ENCODE data around the gene JAKMIP3. TPM values are rescaled to one million over a fixed set of nuclear protein-coding genes. Genes with fewer than 3 reads are reported as not detected.

Gene JAKMIP3
- total RNA-seq, 2 experiments from 2014 or later = 0.28 to 0.36 TPM

DNA sequence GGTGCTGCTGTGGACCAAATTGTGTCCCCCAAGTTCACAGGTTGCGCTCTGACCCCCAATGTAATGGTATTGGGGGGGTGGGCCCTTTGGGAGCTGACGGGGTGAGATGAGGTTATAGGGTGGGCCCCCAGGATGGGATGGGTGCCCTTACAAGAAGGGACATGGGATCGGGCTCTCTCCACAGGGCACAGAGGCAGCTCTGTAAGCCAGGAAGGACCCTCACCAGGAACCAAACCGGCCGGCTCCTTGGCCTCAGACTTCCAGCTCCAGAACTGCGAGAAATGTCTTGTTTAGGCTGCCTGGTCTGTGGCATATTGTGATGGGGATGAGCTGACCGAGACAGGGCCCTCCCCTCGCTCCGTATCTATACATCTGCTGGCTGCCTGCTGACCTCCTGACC lies 25.7 kb upstream of the JAKMIP3 start:
- Mint-ChIP-seq H3K4me1 (ENCODE audit: low read depth) (peaks cover 6% of the 10 kb centered on the region), H3K9me3 (no peaks in the 10 kb centered on the region), H3K36me3 (ENCODE audit: low read depth) (no peaks in the 10 kb centered on the region), H3K27ac (no peak overlapping the region), H3K27me3 (peaks cover 83% of the 10 kb centered on the region), H3K4me3 (no peak overlapping the region)
- DNase-seq (no peak), ATAC-seq (ENCODE audit: poor library complexity) (no peak)
- Histone ChIP-seq H3K9me3 (ENCODE audit: control insufficient read depth in 1 of 2, insufficient read depth in 1 of 2, low read length in 2 of 2) (peaks cover 0 to 12% of the 10 kb centered on the region in 2 experiments), H3K4me1 (ENCODE audit: insufficient read depth, low read length) (peaks cover 4% of the 10 kb centered on the region), H3K4me3 (ENCODE audit: low read length) (no peak overlapping the region), H3K36me3 (ENCODE audit: insufficient read depth, low read length) (no peaks in the 10 kb centered on the region), H3K27ac (ENCODE audit: low read depth in 1 of 2, low read length in 2 of 2) (no peak overlapping the region), H3K27me3 (ENCODE audit: control insufficient read depth in 1 of 2, insufficient read depth in 2 of 2, low read length in 2 of 2) (peaks cover 29 to 51% of the 10 kb centered on the region in 2 experiments)
- CTCF ChIA-PET = no interaction called here
- TF ChIP-seq, protein P1, sequence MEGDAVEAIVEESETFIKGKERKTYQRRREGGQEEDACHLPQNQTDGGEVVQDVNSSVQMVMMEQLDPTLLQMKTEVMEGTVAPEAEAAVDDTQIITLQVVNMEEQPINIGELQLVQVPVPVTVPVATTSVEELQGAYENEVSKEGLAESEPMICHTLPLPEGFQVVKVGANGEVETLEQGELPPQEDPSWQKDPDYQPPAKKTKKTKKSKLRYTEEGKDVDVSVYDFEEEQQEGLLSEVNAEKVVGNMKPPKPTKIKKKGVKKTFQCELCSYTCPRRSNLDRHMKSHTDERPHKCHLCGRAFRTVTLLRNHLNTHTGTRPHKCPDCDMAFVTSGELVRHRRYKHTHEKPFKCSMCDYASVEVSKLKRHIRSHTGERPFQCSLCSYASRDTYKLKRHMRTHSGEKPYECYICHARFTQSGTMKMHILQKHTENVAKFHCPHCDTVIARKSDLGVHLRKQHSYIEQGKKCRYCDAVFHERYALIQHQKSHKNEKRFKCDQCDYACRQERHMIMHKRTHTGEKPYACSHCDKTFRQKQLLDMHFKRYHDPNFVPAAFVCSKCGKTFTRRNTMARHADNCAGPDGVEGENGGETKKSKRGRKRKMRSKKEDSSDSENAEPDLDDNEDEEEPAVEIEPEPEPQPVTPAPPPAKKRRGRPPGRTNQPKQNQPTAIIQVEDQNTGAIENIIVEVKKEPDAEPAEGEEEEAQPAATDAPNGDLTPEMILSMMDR (IDR thresholded peaks at IDR 0.05) = no peak
- intact Hi-C loops (cut with DNase I, micrococcal nuclease) = no loop called here
- POLR2A ChIA-PET = no interaction called here

DNA sequence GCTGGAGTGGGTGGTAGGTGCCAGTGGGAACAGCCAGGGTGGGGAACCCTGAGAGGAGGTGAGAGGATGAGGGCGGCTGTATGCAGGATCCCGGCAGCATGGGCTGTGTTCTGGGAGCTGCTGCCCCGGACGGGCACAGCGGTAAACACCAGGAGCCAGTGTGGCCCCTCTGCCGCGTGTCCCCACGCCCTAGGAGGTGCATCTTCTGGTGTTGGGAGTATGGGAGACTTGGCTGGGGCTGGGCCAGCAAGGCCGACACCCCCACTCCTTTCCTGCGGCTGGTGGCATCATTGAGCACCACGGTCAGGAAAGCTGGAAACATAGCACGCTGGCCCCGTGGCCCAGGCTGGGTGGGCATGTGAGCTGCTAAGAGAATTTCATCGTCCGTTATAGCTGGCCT lies 24.4 kb upstream of the JAKMIP3 start:
- intact Hi-C loops (cut with DNase I, micrococcal nuclease) = no loop called here
- ChIA-PET POLR2A (no interaction called here), CTCF (no interaction called here)
- H3K27me3 Mint-ChIP-seq = peaks cover 80% of the 10 kb centered on the region
- H3K27ac ChIP-seq (ENCODE audit: low read depth in 1 of 2, low read length in 2 of 2) = no peak overlapping the region
- TF ChIP-seq, protein P1 (IDR thresholded peaks at IDR 0.05) = no peak
- H3K36me3 ChIP-seq (ENCODE audit: insufficient read depth, low read length) = no peaks in the 10 kb centered on the region
- H3K36me3 Mint-ChIP-seq (ENCODE audit: low read depth) = no peaks in the 10 kb centered on the region
- DNase-seq (no peak), ATAC-seq (ENCODE audit: poor library complexity) (no peak)
- H3K4me3 ChIP-seq (ENCODE audit: low read length) = no peak overlapping the region
- no peak overlapping the region for H3K27ac Mint-ChIP-seq
- H3K9me3 ChIP-seq (ENCODE audit: control insufficient read depth in 1 of 2, insufficient read depth in 1 of 2, low read length in 2 of 2) = peaks cover 0 to 9% of the 10 kb centered on the region in 2 experiments
- H3K4me1 ChIP-seq (ENCODE audit: insufficient read depth, low read length) = no peaks in the 10 kb centered on the region
- no peaks in the 10 kb centered on the region for H3K9me3 Mint-ChIP-seq
- H3K4me3 Mint-ChIP-seq = no peak overlapping the region
- H3K4me1 Mint-ChIP-seq (ENCODE audit: low read depth) = peaks cover 6% of the 10 kb centered on the region
- H3K27me3 ChIP-seq (ENCODE audit: control insufficient read depth in 1 of 2, insufficient read depth in 2 of 2, low read length in 2 of 2) = peaks cover 22 to 41% of the 10 kb centered on the region in 2 experiments

GRCh38 chr10:132043861-132044695 lies 21.7 kb upstream of the JAKMIP3 start:
- TF ChIP-seq, protein P1 (IDR thresholded peaks at IDR 0.05) = no peak
- Mint-ChIP-seq H3K4me3 (no peak overlapping the region), H3K4me1 (ENCODE audit: low read depth) (no peaks in the 10 kb centered on the region), H3K27ac (no peak overlapping the region), H3K27me3 (peaks cover 63% of the 10 kb centered on the region), H3K9me3 (no peaks in the 10 kb centered on the region), H3K36me3 (ENCODE audit: low read depth) (no peaks in the 10 kb centered on the region)
- Histone ChIP-seq H3K36me3 (ENCODE audit: insufficient read depth, low read length) (no peaks in the 10 kb centered on the region), H3K27ac (ENCODE audit: low read depth in 1 of 2, low read length in 2 of 2) (no peak overlapping the region), H3K9me3 (ENCODE audit: control insufficient read depth in 1 of 2, insufficient read depth in 1 of 2, low read length in 2 of 2) (peaks cover 0 to 3% of the 10 kb centered on the region in 2 experiments), H3K4me1 (ENCODE audit: insufficient read depth, low read length) (no peaks in the 10 kb centered on the region), H3K4me3 (ENCODE audit: low read length) (no peak overlapping the region), H3K27me3 (ENCODE audit: control insufficient read depth in 1 of 2, insufficient read depth in 2 of 2, low read length in 2 of 2) (peaks cover 7 to 26% of the 10 kb centered on the region in 2 experiments)
- intact Hi-C loops (cut with DNase I, micrococcal nuclease) = no loop called here
- DNase-seq (no peak), ATAC-seq (ENCODE audit: poor library complexity) (no peak)
- ChIA-PET CTCF (no interaction called here), POLR2A (no interaction called here)
